DND-41 (cell line): ENCODE results near the gene PPP4R3A.

Source experiments
- ATAC-seq: fragments of 200-7000 bp; cut with Tn5 transposase; 3 replicates; pipeline ENCODE4 v1.9.1; 2021; ENCODE audit warnings: low read depth; ENCODE audit not compliant: insufficient read depth
- DNase-seq: peaks from one replicate; pipeline ENCODE4 v3.0.0-alpha.2; 2020
- H2AFZ ChIP-seq: 2 replicates; pipeline ENCODE4 v1.6.0; 2012; ENCODE audit warnings: low read depth, low read length
- H3K27ac ChIP-seq: 2 replicates; pipeline ENCODE4 v1.5.1; 2012; ENCODE audit warnings: low read length, inconsistent platforms
- H3K27me3 ChIP-seq: fragments of 200-600 bp; sonication (generic); 2 replicates; pipeline ENCODE4 v1.6.0; 2012; ENCODE audit warnings: low read length, mild to moderate bottlenecking, inconsistent platforms; ENCODE audit not compliant: insufficient read depth, poor library complexity
- H3K36me3 ChIP-seq: 2 replicates; pipeline ENCODE4 v1.5.1; 2012; ENCODE audit warnings: low read length, inconsistent platforms; ENCODE audit not compliant: insufficient read depth
- H3K4me1 ChIP-seq: 2 replicates; pipeline ENCODE4 v1.5.1; 2012; ENCODE audit warnings: mild to moderate bottlenecking, low read length; ENCODE audit not compliant: insufficient read depth
- H3K4me2 ChIP-seq: 2 replicates; pipeline ENCODE4 v1.6.0; 2012; ENCODE audit warnings: mild to moderate bottlenecking, moderate library complexity, low read length, inconsistent platforms; ENCODE audit not compliant: insufficient read depth
- H3K4me3 ChIP-seq, 2 experiments: fragments of 200-600 bp in 1 of 2; shearing (Covaris generic) in 1 of 2; 2 replicates each; pipeline ENCODE4 v1.5.1; 2012 to 2016; ENCODE audit warnings: inconsistent platforms in 2 of 2, low read length in 2 of 2, mild to moderate bottlenecking in 2 of 2, low read depth in 1 of 2, moderate library complexity in 1 of 2
- H3K79me2 ChIP-seq: 2 replicates; pipeline ENCODE4 v1.6.0; 2012; ENCODE audit warnings: low read length, inconsistent platforms; ENCODE audit not compliant: insufficient read depth
- H3K9ac ChIP-seq: 2 replicates; pipeline ENCODE4 v1.6.0; 2012; ENCODE audit warnings: low read depth, mild to moderate bottlenecking, inconsistent platforms, low read length, moderate library complexity
- H3K9me3 ChIP-seq: 2 replicates; pipeline ENCODE4 v1.5.1; 2012; ENCODE audit warnings: low read length, moderate library complexity, mild to moderate bottlenecking, inconsistent platforms; ENCODE audit not compliant: insufficient read depth, severe bottlenecking
- H4K20me1 ChIP-seq: 2 replicates; pipeline ENCODE4 v1.6.0; 2012; ENCODE audit warnings: low read length; ENCODE audit not compliant: insufficient read depth
- EZH2 ChIP-seq: IDR thresholded peaks from 3 replicates; pipeline ENCODE4 v1.6.1; 2012; ENCODE audit warnings: borderline replicate concordance, low read depth, mild to moderate bottlenecking, moderate library complexity, low read length, inconsistent platforms; ENCODE audit not compliant: severe bottlenecking
- TF ChIP-seq, protein P1 (sequence below): IDR thresholded peaks from 2 replicates; pipeline ENCODE4 v1.5.1; 2012; ENCODE audit warnings: borderline replicate concordance, low read length, moderate library complexity, mild to moderate bottlenecking; ENCODE audit not compliant: poor library complexity, severe bottlenecking; ENCODE audit errors: extremely low read depth

Gene PPP4R3A

DNA sequence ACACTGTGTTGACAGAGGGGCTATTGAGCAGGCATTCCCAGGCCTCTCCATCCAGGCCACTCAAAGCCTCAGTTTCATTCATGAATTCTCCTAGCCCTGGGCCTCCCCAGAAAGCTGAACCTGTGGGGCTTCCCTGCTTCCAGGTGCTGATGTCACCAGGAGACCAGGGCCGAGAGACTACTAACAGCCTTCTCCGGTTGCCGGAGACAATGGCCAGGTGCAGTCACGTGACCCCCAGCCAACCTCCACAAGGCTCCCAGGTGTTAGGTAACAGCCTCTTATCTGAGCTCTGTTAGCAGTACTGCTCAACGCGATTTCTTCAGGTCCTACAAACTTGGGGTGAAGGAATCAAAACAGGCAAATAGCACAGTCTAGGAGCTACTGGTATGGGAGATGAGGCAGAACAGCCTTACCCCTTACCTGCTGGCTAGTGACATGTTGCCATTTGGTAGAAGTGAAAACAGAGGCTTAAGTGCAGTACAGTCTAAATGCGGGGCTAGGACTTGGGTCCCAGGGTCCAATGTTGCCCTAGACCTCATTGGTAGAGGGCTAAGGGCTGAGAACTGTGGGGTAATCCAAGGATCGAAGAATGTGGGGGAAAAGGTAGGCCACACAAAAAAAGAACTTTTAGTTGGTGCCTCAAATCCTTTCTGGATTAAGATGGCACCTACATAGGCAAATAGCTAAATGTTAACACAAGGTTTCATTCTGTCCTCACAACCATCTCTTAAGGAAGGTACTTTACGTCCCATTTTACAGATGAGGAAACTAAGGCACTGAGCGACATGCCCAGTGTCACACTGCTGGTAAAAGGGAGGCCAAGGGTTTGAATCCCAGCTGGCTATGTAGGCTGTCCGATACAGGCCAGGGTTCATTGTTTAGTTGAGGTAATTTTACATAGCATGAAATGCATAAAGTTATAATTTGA, 96.3 kb downstream of the PPP4R3A start:
- Histone ChIP-seq H3K27ac (peak overlapping the region; percentile 58), H3K36me3 (peaks cover 45% of the 10 kb centered on the region), H3K4me2 (peak overlapping the region; percentile 96), H3K9ac (peak overlapping the region; percentile 11; the same call in 1 of the 2 replicates), H4K20me1 (peaks cover 44% of the 10 kb centered on the region), H3K9me3 (no peaks in the 10 kb centered on the region), H2AFZ (no peak overlapping the region), H3K79me2 (peaks cover 82% of the 10 kb centered on the region), H3K4me1 (peaks cover 63% of the 10 kb centered on the region), H3K4me3 (no peak overlapping the region), H3K27me3 (no peaks in the 10 kb centered on the region)
- DNase-seq (no peak), ATAC-seq (no peak)
- TF ChIP-seq, protein P1, sequence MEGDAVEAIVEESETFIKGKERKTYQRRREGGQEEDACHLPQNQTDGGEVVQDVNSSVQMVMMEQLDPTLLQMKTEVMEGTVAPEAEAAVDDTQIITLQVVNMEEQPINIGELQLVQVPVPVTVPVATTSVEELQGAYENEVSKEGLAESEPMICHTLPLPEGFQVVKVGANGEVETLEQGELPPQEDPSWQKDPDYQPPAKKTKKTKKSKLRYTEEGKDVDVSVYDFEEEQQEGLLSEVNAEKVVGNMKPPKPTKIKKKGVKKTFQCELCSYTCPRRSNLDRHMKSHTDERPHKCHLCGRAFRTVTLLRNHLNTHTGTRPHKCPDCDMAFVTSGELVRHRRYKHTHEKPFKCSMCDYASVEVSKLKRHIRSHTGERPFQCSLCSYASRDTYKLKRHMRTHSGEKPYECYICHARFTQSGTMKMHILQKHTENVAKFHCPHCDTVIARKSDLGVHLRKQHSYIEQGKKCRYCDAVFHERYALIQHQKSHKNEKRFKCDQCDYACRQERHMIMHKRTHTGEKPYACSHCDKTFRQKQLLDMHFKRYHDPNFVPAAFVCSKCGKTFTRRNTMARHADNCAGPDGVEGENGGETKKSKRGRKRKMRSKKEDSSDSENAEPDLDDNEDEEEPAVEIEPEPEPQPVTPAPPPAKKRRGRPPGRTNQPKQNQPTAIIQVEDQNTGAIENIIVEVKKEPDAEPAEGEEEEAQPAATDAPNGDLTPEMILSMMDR: no peak
- TF ChIP-seq EZH2: no peak

DNA sequence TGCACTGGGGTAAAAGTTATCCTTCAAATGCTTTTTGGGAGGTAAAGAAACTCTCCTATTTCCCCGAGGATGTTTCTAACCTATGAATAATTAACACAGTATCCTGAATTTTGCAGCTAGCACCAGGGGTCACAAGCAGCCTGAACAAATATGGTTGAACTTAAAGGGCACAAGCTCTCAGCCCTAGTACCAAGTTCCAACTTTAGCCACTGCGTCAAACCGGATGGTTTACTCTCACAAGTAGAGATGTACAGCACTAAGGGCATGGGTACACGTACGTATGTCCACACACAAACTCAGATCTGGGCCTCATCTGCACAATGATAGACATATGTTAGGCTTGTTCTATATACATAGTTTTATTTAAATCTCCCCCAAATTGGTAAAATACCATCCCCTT, 97.2 kb downstream of the PPP4R3A start:
- Histone ChIP-seq H3K27me3 (no peaks in the 10 kb centered on the region), H3K79me2 (peaks cover 91% of the 10 kb centered on the region), H4K20me1 (peaks cover 52% of the 10 kb centered on the region), H3K36me3 (peaks cover 54% of the 10 kb centered on the region), H3K4me1 (peaks cover 56% of the 10 kb centered on the region), H3K9me3 (no peaks in the 10 kb centered on the region), H3K4me2 (peak overlapping the region; percentile 96; the same call in 1 of the 2 replicates), H3K27ac (peak overlapping the region; percentile 58; the same call in 1 of the 2 replicates), H2AFZ (no peak overlapping the region), H3K9ac (no peak overlapping the region), H3K4me3 (no peak overlapping the region)
- no peak for ATAC-seq
- no peak for DNase-seq
- TF ChIP-seq, protein P1: no peak
- TF ChIP-seq EZH2: no peak

DNA sequence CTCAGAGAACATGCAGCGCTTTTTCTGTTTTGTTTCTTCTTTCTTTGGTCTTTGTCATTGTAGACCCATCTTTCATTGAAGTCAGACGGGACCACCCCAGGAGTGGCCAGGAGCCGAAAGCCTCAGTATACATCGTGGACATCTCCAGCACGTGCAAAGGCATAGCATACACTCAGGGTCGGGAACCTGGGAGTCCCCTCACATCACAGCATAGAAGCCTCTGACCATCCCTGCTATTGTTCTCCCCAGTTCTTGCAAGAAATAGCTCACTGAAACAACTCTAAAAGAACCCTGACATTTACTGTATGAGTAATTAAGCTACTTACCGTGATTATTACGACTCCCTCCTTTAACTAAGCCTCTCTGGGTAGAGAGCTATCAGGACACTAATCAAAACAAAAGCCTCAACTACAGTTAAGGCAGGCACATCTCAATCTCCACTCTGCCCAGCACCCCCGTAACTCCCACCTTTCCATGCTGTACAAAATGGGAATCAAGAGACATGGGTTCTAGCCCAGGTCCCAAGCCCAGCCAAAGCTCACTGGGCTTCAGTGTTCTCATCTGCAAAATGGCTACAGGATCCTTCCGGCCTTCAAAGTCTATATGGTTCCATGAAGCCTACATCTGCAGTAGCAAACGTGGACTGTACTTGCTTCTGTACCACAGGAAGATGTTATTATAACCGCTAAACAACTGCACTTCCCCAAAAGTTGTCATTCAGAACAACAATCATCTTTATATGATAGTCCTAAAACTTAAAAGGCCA, 99.2 kb downstream of the PPP4R3A start:
- no peak for ATAC-seq
- no peak for DNase-seq
- H3K27me3 ChIP-seq: no peaks in the 10 kb centered on the region
- no peak overlapping the region for H2AFZ ChIP-seq
- H3K4me2 ChIP-seq: peak overlapping the region; percentile 26; the same call in 1 of the 2 replicates
- H3K9ac ChIP-seq: no peak overlapping the region
- peaks cover 72% of the 10 kb centered on the region for H4K20me1 ChIP-seq
- no peak overlapping the region for H3K4me3 ChIP-seq
- peak overlapping the region; percentile 29 for H3K27ac ChIP-seq
- peaks cover 45% of the 10 kb centered on the region for H3K4me1 ChIP-seq
- H3K9me3 ChIP-seq: no peaks in the 10 kb centered on the region
- H3K79me2 ChIP-seq: peaks cover 99% of the 10 kb centered on the region
- H3K36me3 ChIP-seq: peaks cover 74% of the 10 kb centered on the region
- TF ChIP-seq, protein P1: no peak
- no peak for TF ChIP-seq EZH2
